Measurements from ENCODE around the gene HEATR1.
"Not testable (repeated sequence)": the region's sequence is repeated elsewhere in the genome, so short reads cannot be mapped to it uniquely, and the experiment has no call there.

Gene HEATR1

GRCh38 chr1:236612349-236612748, 8.0 kb upstream of the HEATR1 start:
- Mint-ChIP-seq H3K27ac (no peak overlapping the region), H3K9me3 (peaks cover 6% of the 10 kb centered on the region), H3K36me3 (ENCODE audit: low read depth) (no peaks in the 10 kb centered on the region), H3K4me3 (no peak overlapping the region), H3K27me3 (peaks cover 61% of the 10 kb centered on the region), H3K4me1 (ENCODE audit: low read depth) (no peaks in the 10 kb centered on the region)

GRCh38 chr1:236608930-236609726, 4.8 kb upstream of the HEATR1 start:
- H3K4me3 Mint-ChIP-seq = no peak overlapping the region
- no peaks in the 10 kb centered on the region for H3K36me3 Mint-ChIP-seq (ENCODE audit: low read depth)
- peaks cover 40% of the 10 kb centered on the region for H3K27me3 Mint-ChIP-seq
- peaks cover 10% of the 10 kb centered on the region for H3K4me1 Mint-ChIP-seq (ENCODE audit: low read depth)
- peaks cover 6% of the 10 kb centered on the region for H3K9me3 Mint-ChIP-seq
- no peak overlapping the region for H3K27ac Mint-ChIP-seq

GRCh38 chr1:236607597-236607996, 3.3 kb upstream of the HEATR1 start:
- H3K9me3 Mint-ChIP-seq, H3K27ac Mint-ChIP-seq, H3K4me3 Mint-ChIP-seq: not testable (repeated sequence)
- peaks cover 12% of the 10 kb centered on the region for H3K36me3 Mint-ChIP-seq (ENCODE audit: low read depth)
- H3K4me1 Mint-ChIP-seq (ENCODE audit: low read depth) = peaks cover 23% of the 10 kb centered on the region
- peaks cover 36% of the 10 kb centered on the region for H3K27me3 Mint-ChIP-seq

GRCh38 chr1:236604905-236605806, 840 bp upstream of the HEATR1 start:
- no peaks in the 10 kb centered on the region for H3K9me3 Mint-ChIP-seq
- H3K27ac Mint-ChIP-seq = peak overlapping the region; percentile 92
- peaks cover 15% of the 10 kb centered on the region for H3K27me3 Mint-ChIP-seq
- peaks cover 30% of the 10 kb centered on the region for H3K36me3 Mint-ChIP-seq (ENCODE audit: low read depth)
- H3K4me3 Mint-ChIP-seq = peak overlapping the region; percentile 86
- H3K4me1 Mint-ChIP-seq (ENCODE audit: low read depth) = peaks cover 40% of the 10 kb centered on the region

GRCh38 chr1:236602171-236602570, 2.1 kb downstream of the HEATR1 start:
- Mint-ChIP-seq H3K4me1 (ENCODE audit: low read depth) (peaks cover 44% of the 10 kb centered on the region), H3K27me3 (peaks cover under 1% of the 10 kb centered on the region), H3K36me3 (ENCODE audit: low read depth) (peaks cover 51% of the 10 kb centered on the region), H3K9me3 (no peaks in the 10 kb centered on the region), H3K4me3 (peak overlapping the region; percentile 86), H3K27ac (no peak overlapping the region)

GRCh38 chr1:236590553-236591150, 13.7 kb downstream of the HEATR1 start:
- Mint-ChIP-seq H3K9me3 (no peaks in the 10 kb centered on the region), H3K27me3 (no peaks in the 10 kb centered on the region), H3K27ac (no peak overlapping the region), H3K4me3 (no peak overlapping the region), H3K4me1 (ENCODE audit: low read depth) (peaks cover 24% of the 10 kb centered on the region), H3K36me3 (ENCODE audit: low read depth) (peaks cover 83% of the 10 kb centered on the region)

GRCh38 chr1:236589531-236589930, 14.8 kb downstream of the HEATR1 start:
- Mint-ChIP-seq H3K4me1 (ENCODE audit: low read depth) (peaks cover 24% of the 10 kb centered on the region), H3K27me3 (no peaks in the 10 kb centered on the region), H3K9me3 (no peaks in the 10 kb centered on the region), H3K4me3 (no peak overlapping the region), H3K36me3 (ENCODE audit: low read depth) (peaks cover 84% of the 10 kb centered on the region), H3K27ac (no peak overlapping the region)

GRCh38 chr1:236581528-236581927, 22.8 kb downstream of the HEATR1 start:
- no peak overlapping the region for H3K27ac Mint-ChIP-seq
- no peaks in the 10 kb centered on the region for H3K4me1 Mint-ChIP-seq (ENCODE audit: low read depth)
- H3K27me3 Mint-ChIP-seq = no peaks in the 10 kb centered on the region
- H3K9me3 Mint-ChIP-seq = no peaks in the 10 kb centered on the region
- no peak overlapping the region for H3K4me3 Mint-ChIP-seq
- peaks cover 74% of the 10 kb centered on the region for H3K36me3 Mint-ChIP-seq (ENCODE audit: low read depth)

- H3K9me3 Mint-ChIP-seq; H3K27ac Mint-ChIP-seq; H3K4me3 Mint-ChIP-seq; H3K27me3 Mint-ChIP-seq; H3K4me1 Mint-ChIP-seq (ENCODE audit: low read depth): not testable (repeated sequence)
- H3K36me3 Mint-ChIP-seq (ENCODE audit: low read depth) = peaks cover 75% of the 10 kb centered on the region
Measured at GRCh38 chr1:236580404-236580803, 23.9 kb downstream of the HEATR1 start.

- Mint-ChIP-seq H3K9me3 (no peaks in the 10 kb centered on the region), H3K4me3 (no peak overlapping the region), H3K4me1 (ENCODE audit: low read depth) (no peaks in the 10 kb centered on the region), H3K27me3 (no peaks in the 10 kb centered on the region), H3K36me3 (ENCODE audit: low read depth) (peaks cover 75% of the 10 kb centered on the region), H3K27ac (no peak overlapping the region)
Measured at GRCh38 chr1:236578661-236579060, 25.7 kb downstream of the HEATR1 start.

- not testable (repeated sequence) for H3K27ac Mint-ChIP-seq; H3K4me1 Mint-ChIP-seq (ENCODE audit: low read depth); H3K9me3 Mint-ChIP-seq; H3K27me3 Mint-ChIP-seq; H3K4me3 Mint-ChIP-seq
- H3K36me3 Mint-ChIP-seq (ENCODE audit: low read depth) = peaks cover 80% of the 10 kb centered on the region
Measured at GRCh38 chr1:236577041-236577440, 27.3 kb downstream of the HEATR1 start.

- no peak overlapping the region for H3K4me3 Mint-ChIP-seq
- no peaks in the 10 kb centered on the region for H3K27me3 Mint-ChIP-seq
- no peak overlapping the region for H3K27ac Mint-ChIP-seq
Measured at GRCh38 chr1:236576004-236576403, 28.3 kb downstream of the HEATR1 start.

GRCh38 chr1:236575523-236575922, 28.8 kb downstream of the HEATR1 start:
- no peak overlapping the region for H3K4me3 Mint-ChIP-seq
- no peaks in the 10 kb centered on the region for H3K9me3 Mint-ChIP-seq
- peaks cover 76% of the 10 kb centered on the region for H3K36me3 Mint-ChIP-seq (ENCODE audit: low read depth)
- H3K27ac Mint-ChIP-seq = no peak overlapping the region
- no peaks in the 10 kb centered on the region for H3K4me1 Mint-ChIP-seq (ENCODE audit: low read depth)
- no peaks in the 10 kb centered on the region for H3K27me3 Mint-ChIP-seq

More at GRCh38 chr1:236576004-236576403, 28.3 kb downstream of the HEATR1 start:
- H3K4me1 Mint-ChIP-seq (ENCODE audit: low read depth) = no peaks in the 10 kb centered on the region
- peaks cover 76% of the 10 kb centered on the region for H3K36me3 Mint-ChIP-seq (ENCODE audit: low read depth)
- H3K9me3 Mint-ChIP-seq = no peaks in the 10 kb centered on the region

- no peaks in the 10 kb centered on the region for H3K27me3 Mint-ChIP-seq
- H3K4me1 Mint-ChIP-seq (ENCODE audit: low read depth) = no peaks in the 10 kb centered on the region
- no peak overlapping the region for H3K27ac Mint-ChIP-seq
- H3K9me3 Mint-ChIP-seq = no peaks in the 10 kb centered on the region
- H3K4me3 Mint-ChIP-seq = no peak overlapping the region
- H3K36me3 Mint-ChIP-seq (ENCODE audit: low read depth) = peaks cover 88% of the 10 kb centered on the region
Measured at GRCh38 chr1:236568285-236568894, 35.9 kb downstream of the HEATR1 start.
